Thyroid gland (tissue), 4 donors: ENCODE results near the gene HNRNPLL.

Experiments
- POLR2A ChIP-seq, 2 donors: fragments of 450-650 bp; IDR thresholded peaks; one replicate each; pipeline ENCODE4 v1.6.1; 2017; ENCODE audit warnings: antibody characterized with exemption in 2 of 2, mild to moderate bottlenecking in 2 of 2, moderate library complexity in 1 of 2
- TF ChIP-seq, protein P1 (sequence below), 6 experiments: fragments of 200-600 bp in 3 of 6; fragments of 450-650 bp in 3 of 6; sonication (generic) in 3 of 6; IDR thresholded peaks; one replicate each; pipeline ENCODE4 v1.5.1; 2016 to 2019; ENCODE audit warnings: antibody characterized with exemption in 6 of 6, mild to moderate bottlenecking in 2 of 6, inconsistent platforms in 1 of 6, moderate library complexity in 1 of 6

DNA sequence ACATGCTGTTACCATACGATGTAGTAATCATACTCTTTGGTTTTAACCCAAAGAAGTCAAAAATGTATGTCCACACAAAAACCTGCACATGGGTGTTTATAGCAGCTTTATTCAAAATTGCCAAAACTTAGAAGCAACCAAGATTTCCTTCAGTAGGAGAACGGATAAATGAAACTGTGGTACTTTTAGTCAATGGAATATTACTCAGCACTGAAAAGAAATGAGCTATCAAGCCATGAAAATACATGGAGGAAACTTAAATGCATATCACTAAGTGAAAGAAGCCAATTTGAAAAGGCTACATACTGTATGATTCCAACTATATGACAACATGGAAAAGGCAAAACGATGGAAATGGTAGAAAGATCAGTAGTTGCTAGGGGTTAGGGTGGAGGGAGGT, 86.6 kb downstream of the HNRNPLL start:
- TF ChIP-seq POLR2A (IDR thresholded peaks at IDR 0.05), result no peak
- TF ChIP-seq, protein P1, sequence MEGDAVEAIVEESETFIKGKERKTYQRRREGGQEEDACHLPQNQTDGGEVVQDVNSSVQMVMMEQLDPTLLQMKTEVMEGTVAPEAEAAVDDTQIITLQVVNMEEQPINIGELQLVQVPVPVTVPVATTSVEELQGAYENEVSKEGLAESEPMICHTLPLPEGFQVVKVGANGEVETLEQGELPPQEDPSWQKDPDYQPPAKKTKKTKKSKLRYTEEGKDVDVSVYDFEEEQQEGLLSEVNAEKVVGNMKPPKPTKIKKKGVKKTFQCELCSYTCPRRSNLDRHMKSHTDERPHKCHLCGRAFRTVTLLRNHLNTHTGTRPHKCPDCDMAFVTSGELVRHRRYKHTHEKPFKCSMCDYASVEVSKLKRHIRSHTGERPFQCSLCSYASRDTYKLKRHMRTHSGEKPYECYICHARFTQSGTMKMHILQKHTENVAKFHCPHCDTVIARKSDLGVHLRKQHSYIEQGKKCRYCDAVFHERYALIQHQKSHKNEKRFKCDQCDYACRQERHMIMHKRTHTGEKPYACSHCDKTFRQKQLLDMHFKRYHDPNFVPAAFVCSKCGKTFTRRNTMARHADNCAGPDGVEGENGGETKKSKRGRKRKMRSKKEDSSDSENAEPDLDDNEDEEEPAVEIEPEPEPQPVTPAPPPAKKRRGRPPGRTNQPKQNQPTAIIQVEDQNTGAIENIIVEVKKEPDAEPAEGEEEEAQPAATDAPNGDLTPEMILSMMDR (IDR thresholded peaks at IDR 0.05), result no peak
